GM21825 (cell line): ENCODE measurements around the gene GRIN2A.

ENCODE experiments used
- ATAC-seq: cut with Tn5 transposase; IDR thresholded peaks from one replicate; pipeline ENCODE4 v1.9.1; 2021; ENCODE audit warnings: mild to moderate bottlenecking, moderate library complexity; ENCODE audit not compliant: unreplicated experiment

GRIN2A gene

GRCh38 chr16:10090816-10091215, 91.4 kb downstream of the GRIN2A start:
- no peak for ATAC-seq

- no peak for ATAC-seq
Measured at GRCh38 chr16:10088380-10088793, 93.8 kb downstream of the GRIN2A start.

GRCh38 chr16:10087151-10087550, 95.1 kb downstream of the GRIN2A start:
- ATAC-seq, result no peak

- no peak for ATAC-seq
Measured at GRCh38 chr16:10086620-10087019, 95.6 kb downstream of the GRIN2A start.

- ATAC-seq, result no peak
Measured at GRCh38 chr16:10085078-10085798, 97.0 kb downstream of the GRIN2A start.

- ATAC-seq, result no peak
Measured at GRCh38 chr16:10083301-10083700, 98.9 kb downstream of the GRIN2A start.

- ATAC-seq, result no peak
Measured at GRCh38 chr16:10081201-10081940, 100.9 kb downstream of the GRIN2A start.

- no peak for ATAC-seq
Measured at GRCh38 chr16:10080051-10080772, 102.0 kb downstream of the GRIN2A start.

- no peak for ATAC-seq
Measured at GRCh38 chr16:10078541-10078949, 103.7 kb downstream of the GRIN2A start.

GRCh38 chr16:10077861-10078260, 104.4 kb downstream of the GRIN2A start:
- no peak for ATAC-seq

- no peak for ATAC-seq
Measured at GRCh38 chr16:10076037-10076436, 106.2 kb downstream of the GRIN2A start.

- ATAC-seq, result no peak
Measured at GRCh38 chr16:10070591-10070990, 111.6 kb downstream of the GRIN2A start.

- no peak for ATAC-seq
Measured at GRCh38 chr16:10069374-10069773, 112.9 kb downstream of the GRIN2A start.

- ATAC-seq, result no peak
Measured at GRCh38 chr16:10067835-10068234, 114.4 kb downstream of the GRIN2A start.

GRCh38 chr16:10067406-10067805, 114.8 kb downstream of the GRIN2A start:
- ATAC-seq, result no peak

GRCh38 chr16:10065019-10065418, 117.2 kb downstream of the GRIN2A start:
- no peak for ATAC-seq

- ATAC-seq, result no peak
Measured at GRCh38 chr16:10048850-10049249, 133.4 kb downstream of the GRIN2A start.

GRCh38 chr16:10045947-10046346, 136.3 kb downstream of the GRIN2A start:
- ATAC-seq, result no peak

- ATAC-seq, result no peak
Measured at GRCh38 chr16:10045291-10045775, 136.9 kb downstream of the GRIN2A start.

GRCh38 chr16:10040136-10041080, 141.8 kb downstream of the GRIN2A start:
- no peak for ATAC-seq
